ENCODE results near the gene SARS1.
"Not testable (repeated sequence)": the region's sequence is repeated elsewhere in the genome, so short reads cannot be mapped to it uniquely, and the experiment has no call there.

SARS1 gene, protein sequence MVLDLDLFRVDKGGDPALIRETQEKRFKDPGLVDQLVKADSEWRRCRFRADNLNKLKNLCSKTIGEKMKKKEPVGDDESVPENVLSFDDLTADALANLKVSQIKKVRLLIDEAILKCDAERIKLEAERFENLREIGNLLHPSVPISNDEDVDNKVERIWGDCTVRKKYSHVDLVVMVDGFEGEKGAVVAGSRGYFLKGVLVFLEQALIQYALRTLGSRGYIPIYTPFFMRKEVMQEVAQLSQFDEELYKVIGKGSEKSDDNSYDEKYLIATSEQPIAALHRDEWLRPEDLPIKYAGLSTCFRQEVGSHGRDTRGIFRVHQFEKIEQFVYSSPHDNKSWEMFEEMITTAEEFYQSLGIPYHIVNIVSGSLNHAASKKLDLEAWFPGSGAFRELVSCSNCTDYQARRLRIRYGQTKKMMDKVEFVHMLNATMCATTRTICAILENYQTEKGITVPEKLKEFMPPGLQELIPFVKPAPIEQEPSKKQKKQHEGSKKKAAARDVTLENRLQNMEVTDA
- 37.1 to 159 (median 104) reads per million in 18 experiments for total RNA-seq

DNA sequence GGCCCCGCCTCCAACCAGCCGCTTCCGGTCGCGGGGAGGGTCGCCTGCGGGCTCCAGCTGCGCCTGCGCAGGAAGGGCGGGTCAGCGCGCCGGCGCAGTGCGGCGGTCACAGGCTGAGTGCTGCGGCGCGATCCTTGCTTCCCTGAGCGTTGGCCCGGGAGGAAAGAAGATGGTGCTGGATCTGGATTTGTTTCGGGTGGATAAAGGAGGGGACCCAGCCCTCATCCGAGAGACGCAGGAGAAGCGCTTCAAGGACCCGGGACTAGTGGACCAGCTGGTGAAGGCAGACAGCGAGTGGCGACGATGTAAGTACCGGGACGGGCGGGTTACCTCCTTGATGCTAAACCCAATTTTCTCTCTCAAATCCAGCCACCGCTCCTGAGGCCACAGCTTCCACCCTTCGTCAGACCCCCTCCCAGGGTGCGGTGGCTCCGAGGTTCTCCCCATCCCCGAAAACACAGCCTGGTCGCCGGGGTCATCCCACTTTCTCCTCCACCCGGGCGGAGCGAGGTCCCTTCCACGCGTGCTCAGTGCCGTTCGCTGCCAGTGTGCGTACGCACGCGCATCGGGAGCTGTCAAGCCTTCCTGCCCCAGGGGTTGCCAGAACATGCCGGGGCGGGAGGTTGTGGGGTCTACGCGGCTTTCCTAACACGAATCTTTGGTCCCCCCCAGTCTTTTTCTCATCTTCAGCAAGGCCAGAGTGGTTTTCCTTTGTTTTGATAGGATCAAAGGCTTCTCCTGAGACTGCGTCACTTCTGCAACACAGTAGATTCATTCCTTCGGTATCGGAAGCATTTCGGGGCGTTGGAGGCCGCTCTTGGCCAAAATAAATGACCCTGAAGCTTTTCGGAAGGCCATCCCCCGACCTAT is at the start of gene SARS1:
SARS1 (plus strand) TSS at position 95 of the 870 bp plus-strand sequence; CDS start at position 170, 75 bp downstream.
- DNase-seq: peak; percentile 86 to 91

DNA sequence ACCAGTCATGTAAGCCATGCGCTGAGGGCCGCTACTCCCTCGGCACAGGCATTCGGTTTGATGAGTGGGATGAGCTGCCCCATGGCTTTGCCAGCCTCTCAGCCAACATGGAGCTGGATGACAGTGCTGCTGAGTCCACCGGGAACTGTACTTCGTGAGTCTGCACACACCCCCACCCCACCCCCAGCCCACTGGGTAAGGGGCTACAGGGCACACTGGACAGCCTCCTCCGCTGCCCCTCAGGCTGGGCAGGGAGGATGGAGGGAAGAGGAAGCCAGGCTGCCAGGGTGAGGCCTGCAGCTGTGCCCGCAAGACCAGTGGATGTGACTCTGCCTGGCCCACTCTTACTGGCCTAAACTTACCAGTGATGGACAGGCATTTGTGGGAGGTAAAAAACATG is 49.2 kb upstream of the SARS1 start:
- DNase-seq: no peak

DNA sequence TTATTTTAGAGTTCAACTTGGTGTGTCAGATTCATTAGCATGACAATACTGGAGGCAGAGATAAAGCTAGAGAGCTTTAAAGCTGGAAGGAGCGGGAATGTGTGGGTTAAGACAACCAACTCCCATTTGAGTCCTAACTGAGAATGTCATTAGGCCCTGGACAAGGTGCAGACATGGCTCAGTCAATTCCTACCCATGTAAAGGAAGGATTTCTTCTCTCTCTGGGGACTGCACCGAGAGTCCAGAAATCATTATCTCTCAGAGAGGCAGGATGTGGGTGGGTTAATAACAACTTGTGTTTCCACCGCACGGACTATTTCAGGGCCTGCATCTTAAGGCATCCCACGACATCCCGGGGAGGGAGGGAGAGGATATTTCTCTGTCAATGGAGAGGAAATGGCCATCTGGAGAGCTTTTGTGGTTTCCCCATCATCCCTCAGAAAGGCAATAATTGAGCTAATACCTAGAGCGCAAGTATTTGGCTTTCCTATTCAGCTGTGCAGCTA is 46.7 kb upstream of the SARS1 start:
- DNase-seq: peak; percentile 9 to 55

DNA sequence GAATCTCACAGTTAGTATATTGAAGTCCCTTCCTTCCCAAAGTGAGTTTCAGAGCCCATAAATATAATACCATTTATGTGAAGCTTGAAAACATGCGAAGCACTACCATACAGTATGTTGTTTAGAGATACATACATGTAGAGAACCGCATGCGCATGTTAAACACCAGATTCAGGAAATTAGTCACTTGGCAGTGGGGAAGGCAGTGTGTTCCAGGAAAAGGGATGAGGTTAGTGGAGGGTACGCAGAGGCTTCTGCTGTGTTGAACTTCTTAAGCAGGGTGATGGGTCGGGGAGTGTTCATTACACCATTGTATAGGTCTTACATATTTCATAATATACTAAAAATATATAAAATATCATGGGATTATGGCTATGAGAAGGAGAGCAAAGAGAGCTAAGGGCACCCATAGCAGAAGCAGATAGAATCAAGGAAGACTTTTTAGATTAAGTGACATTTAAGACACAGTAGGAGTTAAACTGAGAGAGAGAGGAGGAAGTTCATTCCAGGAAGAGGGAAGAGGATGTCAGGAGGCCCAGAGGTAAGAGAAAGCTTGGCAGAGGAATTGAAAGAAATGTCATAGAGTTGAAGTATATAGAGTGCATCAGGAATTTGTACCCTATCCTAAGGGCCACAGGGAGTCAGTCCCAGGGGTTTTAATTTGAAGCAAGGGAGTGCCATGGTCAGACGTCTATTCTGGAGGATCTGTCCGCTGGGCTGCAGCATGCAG is 43.5 kb upstream of the SARS1 start:
- DNase-seq: peak in 1 of 2 donors; percentile 33

DNA sequence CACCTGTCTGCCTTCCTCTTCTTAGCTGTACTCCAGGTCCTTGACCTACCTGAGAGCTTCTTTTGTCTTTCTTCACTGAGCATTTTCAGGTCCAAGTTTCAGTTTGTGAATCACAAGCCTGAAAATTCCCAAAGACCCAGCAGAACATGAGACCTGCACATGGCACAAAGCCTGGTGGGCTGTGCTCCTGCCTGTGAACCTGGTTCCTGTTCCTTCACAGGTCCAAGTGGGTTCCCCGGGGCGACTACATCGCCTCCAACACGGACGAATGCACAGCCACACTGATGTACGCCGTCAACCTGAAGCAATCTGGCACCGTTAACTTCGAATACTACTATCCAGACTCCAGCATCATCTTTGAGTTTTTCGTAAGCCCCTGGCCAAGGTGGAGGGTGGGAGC is 42.1 kb upstream of the SARS1 start:
- DNase-seq: no peak

DNA sequence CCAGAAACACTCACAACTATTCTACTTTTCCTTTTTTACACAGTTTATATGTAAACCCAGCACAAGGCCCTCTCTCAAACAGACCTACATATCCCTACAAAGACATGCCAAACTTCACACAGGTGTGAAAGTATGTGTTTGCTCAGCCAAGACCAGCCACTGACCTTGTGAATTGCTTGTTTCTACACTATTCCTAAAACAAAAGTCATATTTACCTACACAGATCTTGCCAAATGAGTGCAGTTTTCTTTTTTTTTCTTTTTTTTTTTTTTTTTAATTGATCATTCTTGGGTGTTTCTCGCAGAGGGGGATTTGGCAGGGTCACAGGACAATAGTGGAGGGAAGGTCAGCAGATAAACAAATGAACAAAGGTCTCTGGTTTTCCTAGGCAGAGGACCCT is 37.4 kb upstream of the SARS1 start:
- not testable (repeated sequence) for DNase-seq

DNA sequence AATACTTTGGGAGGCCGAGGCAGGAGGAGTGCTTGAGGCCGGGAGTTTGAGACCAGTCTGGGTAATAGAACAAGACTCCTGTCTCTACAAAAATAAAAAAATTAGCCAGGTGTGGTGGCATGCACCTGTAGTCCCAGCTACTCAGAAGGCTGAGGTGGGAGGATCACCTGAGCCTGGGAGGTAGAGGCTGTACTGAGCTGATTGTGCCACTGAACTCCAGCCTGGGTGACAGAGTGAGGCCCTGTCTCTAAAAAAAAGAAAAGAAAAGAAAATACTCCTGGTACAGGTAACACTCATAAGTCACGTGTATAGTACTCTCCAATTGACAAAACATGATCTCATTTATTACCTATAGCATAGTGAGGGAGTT is 33.0 kb upstream of the SARS1 start:
- DNase-seq: not testable (repeated sequence)

DNA sequence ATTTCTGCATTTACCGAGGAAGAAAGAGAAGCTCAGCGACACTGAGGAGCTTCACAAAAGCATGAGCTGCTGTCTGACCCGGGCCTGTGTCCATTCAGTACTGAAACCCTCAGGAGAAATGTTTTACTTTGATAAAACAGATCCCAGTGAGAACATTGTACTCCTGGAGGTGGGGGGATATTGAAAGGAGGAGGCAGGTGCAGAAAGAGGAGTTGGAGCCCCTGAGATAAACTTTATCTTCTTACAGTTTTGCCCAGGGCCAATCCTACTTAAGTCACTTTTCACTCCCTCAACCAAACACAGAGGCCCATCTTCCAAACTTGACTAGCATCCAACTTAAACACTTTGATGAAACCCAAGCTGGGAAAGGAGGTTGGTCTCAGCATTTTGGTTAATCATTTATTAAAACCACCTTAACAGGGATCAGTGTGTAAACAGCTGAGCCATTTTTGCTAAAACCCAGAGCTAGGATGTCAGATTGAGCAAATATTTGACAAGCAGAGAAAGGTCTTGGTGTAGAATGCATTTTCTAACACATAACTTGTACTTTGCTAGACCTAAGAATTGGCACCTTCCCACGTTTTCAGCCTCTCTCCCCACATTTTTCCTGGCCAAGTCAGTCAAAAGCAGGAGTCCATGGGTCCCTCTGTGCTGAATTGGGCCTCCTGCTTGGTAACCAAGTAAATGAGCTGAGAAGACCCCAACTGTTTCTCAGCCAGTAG is 32.5 kb upstream of the SARS1 start:
- no peak for DNase-seq

DNA sequence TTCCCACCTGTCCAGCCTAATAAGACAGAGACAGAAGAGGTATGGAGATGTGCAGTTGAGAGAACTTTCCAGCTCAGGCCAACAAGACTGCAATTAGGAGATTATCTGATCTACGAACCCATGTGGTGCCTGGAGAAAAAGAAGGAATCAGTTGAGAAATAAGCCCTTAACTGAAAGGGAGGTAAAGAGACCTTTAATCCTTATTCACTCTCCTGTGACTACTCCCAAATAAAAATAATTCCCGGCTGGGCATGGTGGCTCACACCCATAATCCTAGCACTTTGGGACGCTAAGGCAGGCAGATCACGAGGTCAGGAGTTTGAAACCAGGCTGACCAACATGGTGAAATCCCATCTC is 31.9 kb upstream of the SARS1 start:
- DNase-seq: no peak

DNA sequence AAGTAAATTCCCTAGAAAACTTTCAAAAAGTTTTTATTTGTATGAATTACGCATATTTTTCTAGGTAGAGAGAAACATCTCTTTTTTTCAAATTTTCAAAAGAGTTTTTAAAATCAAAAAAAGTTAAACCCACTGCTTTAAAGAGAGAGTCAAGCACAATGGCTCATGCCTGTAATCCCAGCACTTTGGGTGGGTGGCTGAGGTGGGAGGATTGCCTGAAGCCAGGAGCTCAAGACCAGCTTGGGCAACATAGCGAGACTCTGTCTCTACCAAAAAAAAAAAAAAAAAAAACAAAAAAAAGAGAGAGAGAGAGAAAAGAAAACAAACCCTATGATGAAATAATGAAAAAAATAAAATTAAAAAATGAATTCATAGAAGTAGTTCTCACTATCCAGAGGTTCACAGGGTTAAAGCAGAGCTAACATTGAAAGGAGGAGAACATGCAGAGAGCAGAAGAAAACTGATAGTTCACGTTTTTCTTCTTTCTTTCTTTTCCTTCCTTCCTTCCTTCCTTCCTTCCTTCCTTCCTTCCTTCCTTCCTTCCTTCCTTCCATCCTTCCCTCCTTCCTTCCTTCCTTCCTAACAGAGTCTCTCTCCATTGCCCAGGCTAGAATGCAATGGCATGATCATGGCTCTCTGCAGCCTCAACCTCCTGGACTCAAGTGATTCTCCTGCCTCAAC is 30.5 kb upstream of the SARS1 start:
- DNase-seq: peak in 1 of 2 donors; percentile 60

DNA sequence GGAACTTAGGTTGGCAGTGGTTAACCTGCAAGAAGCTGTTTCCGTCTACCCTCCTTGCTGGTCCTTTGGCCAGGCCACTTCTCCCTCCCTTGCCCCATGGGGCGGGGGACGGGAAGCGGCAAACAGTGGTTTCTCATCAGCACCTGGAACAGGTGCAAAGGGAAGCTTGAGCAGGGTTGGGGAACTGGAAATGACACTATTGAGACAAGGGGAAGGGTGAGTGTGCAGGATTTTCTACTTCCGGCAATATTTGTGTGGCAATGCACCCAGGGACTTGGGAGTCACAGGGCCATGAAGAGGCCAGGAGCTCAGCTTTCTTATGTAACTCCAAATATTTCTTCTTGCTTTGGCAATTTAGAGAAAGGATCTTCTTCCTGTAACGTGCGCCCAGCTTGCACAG is 29.0 kb upstream of the SARS1 start:
- peak; percentile 89 to 91 for DNase-seq

DNA sequence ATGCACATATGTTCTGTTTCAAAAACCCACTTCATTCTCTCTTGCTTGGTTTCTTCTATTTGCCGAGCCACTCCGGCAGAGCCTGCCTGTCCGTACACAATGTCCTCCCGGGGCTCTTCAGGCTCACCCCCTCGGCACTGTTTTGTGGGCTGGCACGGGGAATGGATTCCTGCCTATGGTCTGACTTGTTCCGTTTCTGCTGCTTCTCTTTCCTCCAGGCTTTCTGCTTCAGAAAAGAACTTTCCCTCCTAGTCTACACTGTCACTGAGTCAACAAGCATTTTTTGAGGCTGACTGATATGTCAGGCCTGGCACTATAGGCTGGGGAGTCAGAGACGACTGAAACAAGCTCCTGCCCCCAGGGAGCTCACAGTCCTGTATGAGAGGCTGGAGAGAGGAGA is 28.4 kb upstream of the SARS1 start:
- DNase-seq: no peak

DNA sequence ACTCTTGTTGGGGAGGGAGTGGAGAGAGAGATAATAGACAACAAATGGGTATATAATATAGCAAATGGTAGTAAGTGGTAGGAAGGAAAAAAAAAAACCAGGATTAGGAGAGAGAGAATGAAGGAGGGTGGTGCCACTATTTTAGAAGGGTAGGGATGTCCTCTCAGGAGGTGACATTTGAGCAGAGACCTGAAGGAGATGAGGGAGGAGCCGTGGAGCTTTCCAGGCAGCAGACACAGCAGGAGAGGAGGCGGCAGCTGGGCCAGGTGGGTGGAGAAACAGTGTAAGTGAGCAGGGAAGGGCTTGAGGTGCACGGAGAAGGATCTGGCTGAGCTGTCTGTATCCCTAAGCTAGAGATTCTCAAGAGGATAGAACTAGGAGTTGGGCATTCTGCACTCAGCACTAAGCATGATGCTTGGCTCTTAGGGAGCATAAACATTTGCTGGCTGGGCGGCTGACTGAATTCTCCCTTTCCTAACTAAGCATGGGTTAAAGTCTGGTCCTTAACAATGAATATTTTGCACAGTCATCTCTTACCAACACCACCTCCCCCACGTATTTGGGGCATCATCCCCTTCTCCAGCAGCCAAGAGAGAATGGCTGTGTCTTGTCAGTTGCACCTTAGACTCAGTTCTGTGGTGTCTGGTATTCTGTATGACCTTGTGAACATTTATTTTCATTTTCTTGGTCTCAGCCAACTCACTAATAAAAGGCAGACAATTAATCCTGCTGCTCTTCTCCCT is 27.6 kb upstream of the SARS1 start:
- DNase-seq: no peak

DNA sequence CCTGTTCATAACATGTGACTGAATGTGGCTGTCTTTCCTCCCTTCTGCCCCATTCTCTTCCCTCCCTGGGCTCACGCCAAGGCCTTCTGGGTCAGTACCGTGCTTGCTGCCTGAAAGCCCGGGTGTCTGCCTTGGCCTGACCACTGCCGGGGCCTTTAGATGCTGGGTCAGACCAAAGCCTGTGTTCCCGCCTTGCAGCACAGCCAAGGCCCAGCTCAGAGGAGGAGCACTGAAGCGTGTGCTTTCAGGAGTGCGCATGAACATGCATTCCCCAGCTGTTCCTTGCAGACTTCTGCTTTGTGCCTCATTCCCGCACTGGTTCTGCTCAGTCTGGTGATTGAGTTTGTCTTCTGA is 27.0 kb upstream of the SARS1 start:
- no peak for DNase-seq

DNA sequence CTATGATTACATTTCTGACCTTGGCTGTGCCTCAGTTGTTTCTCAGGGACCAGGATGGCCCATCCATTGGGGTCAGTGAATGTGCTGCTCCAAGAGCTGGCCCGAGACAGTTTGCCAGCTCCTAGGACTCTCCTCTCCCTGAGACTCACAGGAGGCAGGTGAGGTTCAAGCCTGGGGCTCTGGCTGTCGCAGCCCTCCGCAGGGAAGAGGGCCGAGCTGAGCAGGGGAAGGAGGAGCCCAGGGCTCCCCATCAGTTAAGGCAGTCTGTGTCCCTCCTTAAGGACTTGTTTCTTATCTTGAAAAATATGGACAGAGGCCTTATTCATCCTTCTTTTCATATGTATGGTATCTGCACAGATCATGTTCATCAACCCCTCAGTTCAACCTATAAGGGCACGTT is 26.6 kb upstream of the SARS1 start:
- DNase-seq: no peak

DNA sequence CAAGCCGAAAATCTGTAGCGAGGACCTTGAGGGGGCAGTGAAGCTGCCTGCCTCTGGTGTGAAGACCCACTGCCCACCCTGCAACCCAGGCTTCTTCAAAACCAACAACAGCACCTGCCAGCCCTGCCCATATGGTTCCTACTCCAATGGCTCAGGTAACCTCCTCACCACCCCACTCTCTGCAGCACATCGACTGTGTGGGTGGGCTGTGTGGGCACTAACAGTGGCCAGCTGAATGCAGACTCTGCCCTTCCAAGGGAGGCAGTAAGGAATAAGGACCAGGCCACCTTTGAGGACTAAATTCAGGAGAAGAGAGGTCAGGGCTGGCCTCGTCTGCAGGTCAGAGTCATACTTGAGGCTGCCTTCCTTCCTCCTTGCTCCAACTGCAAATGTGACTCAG is 25.5 kb upstream of the SARS1 start:
- no peak for DNase-seq

DNA sequence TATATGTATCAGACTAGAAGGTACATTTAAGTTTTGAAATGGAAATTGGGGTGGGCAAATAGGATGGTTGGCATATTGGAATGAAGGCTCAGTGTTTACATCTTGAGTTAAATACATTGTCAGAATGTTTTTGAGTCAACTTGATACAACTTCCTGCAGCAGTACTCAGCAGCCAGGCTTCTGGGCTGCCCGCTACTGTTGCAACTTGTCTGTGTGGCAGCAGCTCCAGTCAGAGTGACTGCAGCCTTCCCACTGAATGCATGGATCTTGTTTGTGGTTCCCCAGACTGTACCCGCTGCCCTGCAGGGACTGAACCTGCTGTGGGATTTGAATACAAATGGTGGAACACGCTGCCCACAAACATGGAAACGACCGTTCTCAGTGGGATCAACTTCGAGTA is 24.9 kb upstream of the SARS1 start:
- peak in 1 of 2 donors; percentile 56 for DNase-seq

DNA sequence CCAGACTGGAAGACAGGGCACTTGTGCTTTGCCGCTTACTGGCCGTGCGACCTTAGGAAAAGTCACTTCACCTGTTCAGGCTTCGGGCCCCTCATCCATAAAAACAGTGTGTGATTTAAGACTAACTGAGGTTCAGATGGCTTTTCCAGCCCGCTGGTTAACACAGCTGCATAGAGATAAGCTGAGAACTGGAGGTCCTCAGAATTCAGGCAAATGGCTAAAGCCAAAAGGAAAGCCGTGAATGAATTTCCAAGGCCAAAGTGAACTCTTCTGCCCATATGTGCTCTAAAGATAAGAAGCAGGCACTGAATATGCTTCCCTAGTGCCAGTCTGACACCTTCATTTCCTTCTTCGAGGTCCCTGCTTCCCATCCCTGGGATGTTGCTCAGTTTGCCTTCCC is 23.5 kb upstream of the SARS1 start:
- DNase-seq: no peak

DNA sequence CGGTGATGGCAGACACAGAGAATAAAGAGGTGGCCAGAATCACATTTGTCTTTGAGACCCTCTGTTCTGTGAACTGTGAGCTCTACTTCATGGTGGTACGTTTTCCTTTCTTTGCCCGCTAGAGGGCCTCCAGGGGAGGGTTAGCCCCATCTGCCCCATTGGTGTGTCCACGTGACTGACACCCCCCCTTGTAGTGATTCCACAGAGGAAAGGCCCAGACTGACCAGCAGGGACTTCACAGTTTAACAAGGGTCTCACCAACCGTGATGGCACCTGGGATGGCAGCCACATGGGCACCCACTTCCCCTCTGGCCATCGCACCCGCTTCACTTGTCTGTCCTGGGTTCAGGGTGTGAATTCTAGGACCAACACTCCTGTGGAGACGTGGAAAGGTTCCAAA is 22.3 kb upstream of the SARS1 start:
- no peak for DNase-seq

DNA sequence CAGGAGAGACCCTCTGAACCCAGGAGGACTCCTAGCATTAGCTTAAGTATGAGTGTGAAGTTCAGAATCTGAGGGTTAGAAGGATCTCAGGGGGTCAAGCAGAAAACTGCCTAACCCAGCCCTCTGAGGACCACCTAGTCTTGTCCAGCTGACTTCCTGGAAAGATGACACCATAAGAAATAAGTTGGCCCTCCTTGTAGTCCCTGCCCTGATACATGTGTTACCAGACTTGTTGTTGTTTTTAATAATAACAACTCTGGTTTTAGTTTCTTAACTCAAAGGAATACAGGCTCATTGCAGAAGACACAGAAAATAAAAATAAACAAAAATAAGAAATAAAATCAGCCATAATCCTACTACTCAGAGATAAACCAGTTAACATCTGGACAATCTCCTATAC is 21.8 kb upstream of the SARS1 start:
- no peak for DNase-seq

DNA sequence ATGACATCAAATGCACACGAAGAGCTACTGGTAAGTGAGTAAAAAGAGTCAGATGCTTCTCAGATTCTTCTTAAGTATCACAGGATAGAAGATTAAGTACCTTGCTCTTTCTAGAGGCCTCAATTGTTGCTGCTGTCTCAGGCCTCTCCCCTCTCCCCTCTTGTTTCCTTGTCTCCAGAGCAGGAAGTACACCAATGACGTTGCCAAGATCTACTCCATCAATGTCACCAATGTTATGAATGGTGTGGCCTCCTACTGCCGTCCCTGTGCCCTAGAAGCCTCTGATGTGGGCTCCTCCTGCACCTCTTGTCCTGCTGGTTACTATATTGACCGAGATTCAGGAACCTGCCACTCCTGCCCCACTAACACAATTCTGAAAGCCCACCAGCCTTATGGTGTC is 21.3 kb upstream of the SARS1 start:
- DNase-seq: no peak
